IMR-90 (cell line): ENCODE data around the gene TMIGD1. TPM values are rescaled to one million over a fixed set of nuclear protein-coding genes. Genes with fewer than 3 reads are reported as not detected.

Source experiments
- ATAC-seq: fragments of 200-7000 bp; cut with Tn5 transposase; 2 replicates; pipeline ENCODE4 v1.9.1; 2020; ENCODE audit warnings: low read depth, mild to moderate bottlenecking, moderate library complexity
- BruUV-seq: library from RNA; stranded (reverse); fragments of 400-500 nt; replicated peaks from 2 replicates; lab custom pipeline; 2021; lab: Mats Ljungman, UMichigan
- CTCF ChIA-PET: fragments of 300-600 bp; formaldehyde crosslinking; extraction: SDS; loops from one replicate; lab custom pipeline; 2021; ENCODE audit warnings: antibody characterized with exemption; lab: Yijun Ruan, JAX
- POLR2A ChIA-PET: fragments of 300-600 bp; sonication (Branson Sonifier 250); formaldehyde crosslinking; loops from one replicate; lab custom pipeline; 2022; ENCODE audit warnings: antibody characterized with exemption; ENCODE audit not compliant: unreplicated experiment; lab: Charles Lee
- DNase-seq: peaks from one replicate; pipeline ENCODE4 v3.0.0; 2013
- H2AFZ ChIP-seq: replicated peaks from 2 replicates; pipeline ENCODE3; 2013; ENCODE audit warnings: low read length, mild to moderate bottlenecking; ENCODE audit not compliant: poor library complexity
- H2AK5ac ChIP-seq: 2 replicates; pipeline ENCODE4 v1.6.1; 2013; ENCODE audit warnings: low read depth, low read length, inconsistent platforms
- H2AK9ac ChIP-seq: replicated peaks from 2 replicates; pipeline ENCODE3; 2013; ENCODE audit warnings: mild to moderate bottlenecking, low read depth, low read length, moderate library complexity; ENCODE audit not compliant: poor library complexity
- H2BK120ac ChIP-seq: 2 replicates; pipeline ENCODE4 v1.6.1; 2013; ENCODE audit warnings: low read depth, low read length, inconsistent platforms
- H2BK15ac ChIP-seq: 3 replicates; pipeline ENCODE4 v1.6.1; 2013; ENCODE audit warnings: low read depth, low read length, inconsistent platforms
- H2BK20ac ChIP-seq: 2 replicates; pipeline ENCODE4 v1.6.1; 2013; ENCODE audit warnings: low read depth, mild to moderate bottlenecking, inconsistent platforms, low read length, moderate library complexity
- H2BK5ac ChIP-seq: 2 replicates; pipeline ENCODE4 v1.6.1; 2013; ENCODE audit warnings: mild to moderate bottlenecking, low read depth, low read length, inconsistent platforms; ENCODE audit not compliant: poor library complexity, severe bottlenecking
- H3K14ac ChIP-seq: replicated peaks from 2 replicates; pipeline ENCODE4 v1.6.1; 2013; ENCODE audit warnings: low read depth, low read length, inconsistent platforms
- H3K18ac ChIP-seq: 2 replicates; pipeline ENCODE4 v1.6.1; 2013; ENCODE audit warnings: low read depth, low read length, control low read depth
- H3K23ac ChIP-seq: 2 replicates; pipeline ENCODE4 v1.6.1; 2013; ENCODE audit warnings: low read depth, low read length, inconsistent platforms
- H3K27ac ChIP-seq: 2 replicates; pipeline ENCODE4 v1.5.1; 2013; ENCODE audit warnings: mild to moderate bottlenecking, control low read depth, low read length; ENCODE audit not compliant: insufficient read depth
- H3K27me3 ChIP-seq: 2 replicates; pipeline ENCODE4 v1.6.1; 2013; ENCODE audit warnings: low read length; ENCODE audit not compliant: control insufficient read depth, insufficient read depth
- H3K36me3 ChIP-seq: 2 replicates; pipeline ENCODE4 v1.6.1; 2013; ENCODE audit warnings: low read length, mixed read lengths; ENCODE audit not compliant: control insufficient read depth, insufficient read depth
- H3K4ac ChIP-seq: 2 replicates; pipeline ENCODE4 v1.6.1; 2013; ENCODE audit warnings: low read depth, low read length, inconsistent platforms
- H3K4me1 ChIP-seq: 2 replicates; pipeline ENCODE4 v1.6.1; 2013; ENCODE audit warnings: low read length, mixed read lengths; ENCODE audit not compliant: control insufficient read depth, insufficient read depth
- H3K4me2 ChIP-seq: 2 replicates; pipeline ENCODE4 v1.6.1; 2013; ENCODE audit warnings: low read depth, mild to moderate bottlenecking, control low read depth, low read length, moderate library complexity
- H3K4me3 ChIP-seq: 2 replicates; pipeline ENCODE4 v1.5.1; 2013; ENCODE audit warnings: low read depth, mild to moderate bottlenecking, control low read depth, low read length, moderate library complexity; ENCODE audit not compliant: insufficient read depth
- H3K56ac ChIP-seq: 2 replicates; pipeline ENCODE4 v1.6.1; 2013; ENCODE audit warnings: low read length, inconsistent platforms; ENCODE audit not compliant: insufficient read depth; ENCODE audit errors: extremely low read depth
- H3K79me1 ChIP-seq, 2 experiments: 2 replicates each; pipeline ENCODE4 v1.6.1; 2013; ENCODE audit warnings: low read length in 2 of 2, inconsistent platforms in 1 of 2, low read depth in 1 of 2
- H3K9ac ChIP-seq: 2 replicates; pipeline ENCODE4 v1.6.1; 2013; ENCODE audit warnings: low read depth, low read length, control low read depth
- H3K9me1 ChIP-seq: 2 replicates; pipeline ENCODE4 v1.6.1; 2013; ENCODE audit warnings: low read length, inconsistent platforms; ENCODE audit not compliant: insufficient read depth
- H3K9me3 ChIP-seq: 2 replicates; pipeline ENCODE4 v1.6.1; 2013; ENCODE audit warnings: low read length; ENCODE audit not compliant: control insufficient read depth, insufficient read depth
- H4K20me1 ChIP-seq: 2 replicates; pipeline ENCODE4 v1.6.1; 2013; ENCODE audit warnings: low read length, inconsistent platforms; ENCODE audit not compliant: insufficient read depth
- H4K5ac ChIP-seq: 2 replicates; pipeline ENCODE4 v1.6.1; 2013; ENCODE audit warnings: mild to moderate bottlenecking, low read depth, low read length, control low read depth
- H4K8ac ChIP-seq, 2 experiments: 2 replicates each; pipeline ENCODE4 v1.6.1; 2013; ENCODE audit warnings: low read depth in 2 of 2, low read length in 2 of 2, control low read depth in 1 of 2, inconsistent platforms in 1 of 2
- H4K91ac ChIP-seq: 2 replicates; pipeline ENCODE4 v1.6.1; 2013; ENCODE audit warnings: low read depth, low read length, inconsistent platforms; ENCODE audit not compliant: insufficient read depth
- CEBPB ChIP-seq: IDR thresholded peaks from 2 replicates; pipeline ENCODE4 v1.6.1; 2012; ENCODE audit warnings: low read depth, low read length, improper control_type of control experiment
- CHD1 ChIP-seq: IDR thresholded peaks from 2 replicates; pipeline ENCODE4 v1.6.1; 2012; ENCODE audit warnings: low read depth, low read length, improper control_type of control experiment
- FOS ChIP-seq: fragments of 150-350 bp; IDR thresholded peaks from 2 replicates; pipeline ENCODE4 v1.6.1; 2016; ENCODE audit warnings: low read depth, low read length
- MAFK ChIP-seq: IDR thresholded peaks from 2 replicates; pipeline ENCODE4 v1.6.1; 2012; ENCODE audit warnings: low read depth, low read length, improper control_type of control experiment
- MAZ ChIP-seq: IDR thresholded peaks from 2 replicates; pipeline ENCODE4 v1.6.1; 2012; ENCODE audit warnings: low read depth, mild to moderate bottlenecking, low read length, improper control_type of control experiment, moderate library complexity, borderline replicate concordance
- MXI1 ChIP-seq: IDR thresholded peaks from 2 replicates; pipeline ENCODE4 v1.6.1; 2012; ENCODE audit warnings: low read depth, mild to moderate bottlenecking, low read length, moderate library complexity, borderline replicate concordance
- NFE2L2 ChIP-seq: fragments of 150-350 bp; IDR thresholded peaks from 2 replicates; pipeline ENCODE4 v1.6.1; 2016; ENCODE audit warnings: low read depth, mild to moderate bottlenecking, low read length
- POLR2A ChIP-seq: IDR thresholded peaks from 2 replicates; pipeline ENCODE4 v1.6.1; 2012; ENCODE audit warnings: mild to moderate bottlenecking, low read depth, low read length
- RAD21 ChIP-seq: IDR thresholded peaks from 2 replicates; pipeline ENCODE4 v1.6.1; 2012; ENCODE audit warnings: low read length, improper control_type of control experiment
- RCOR1 ChIP-seq: IDR thresholded peaks from 2 replicates; pipeline ENCODE4 v1.6.1; 2012; ENCODE audit warnings: mild to moderate bottlenecking, low read length, improper control_type of control experiment; ENCODE audit not compliant: insufficient replicate concordance
- RFX5 ChIP-seq: IDR thresholded peaks from 2 replicates; pipeline ENCODE4 v1.8.0; 2012; ENCODE audit warnings: low read depth, mild to moderate bottlenecking, low read length, moderate library complexity
- SMC3 ChIP-seq: fragments of 150-350 bp; IDR thresholded peaks from 2 replicates; pipeline ENCODE4 v1.6.1; 2016; ENCODE audit warnings: low read depth, mild to moderate bottlenecking, antibody characterized with exemption, low read length, moderate library complexity
- WGBS, 2 experiments: methylation state at CpG; one replicate each; pipeline versions ENCODE4 v1.1.5 to v1.1.7; 2013; ENCODE audit warnings: missing lambda C conversion rate in 2 of 2; ENCODE audit not compliant: insufficient read length in 1 of 2; ENCODE audit errors: extremely low coverage in 2 of 2; 5-methylcytosine and 5-hydroxymethylcytosine counted together
- dilution Hi-C: fragments of 300-500 bp; cut with HindIII; formaldehyde crosslinking; loops from one replicate; pipeline ENCODE4 v1.14.3; 2018; ENCODE audit warnings: low sequenced_read_pairs; ENCODE audit not compliant: unreplicated experiment
- in situ Hi-C: fragments of 300-500 bp; cut with MboI; formaldehyde crosslinking; loops from 3 replicates; pipeline ENCODE4 v1.14.3; 2019; ENCODE audit warnings: low sequenced_read_pairs, inconsistent platforms, mixed read lengths
- intact Hi-C: fragments of 100-400 bp; cut with micrococcal nuclease; formaldehyde crosslinking; loops from 2 replicates; pipeline ENCODE4 v1.10.0; 2022
- polyA plus RNA-seq, 3 experiments: library from polyadenylated mRNA; depleted of rRNA; stranded (reverse); fragments of >200 nt; gene quantifications; 2 replicates each; pipeline ENCODE4 v1.2.3, GENCODE V29; 2012; ENCODE audit warnings: low replicate concordance in 1 of 3
- total RNA-seq: library from RNA; depleted of rRNA; stranded (reverse); fragments of >200 nt; gene quantifications from 2 replicates; pipeline ENCODE4 v1.2.3, GENCODE V29; 2012
- TF ChIP-seq, protein P1 (sequence below): fragments of 150-350 bp; IDR thresholded peaks from 2 replicates; pipeline ENCODE4 v1.6.1; 2016; ENCODE audit warnings: low read depth, mild to moderate bottlenecking, low read length, moderate library complexity, borderline replicate concordance
- TF ChIP-seq, protein P2 (sequence below): fragments of 150-350 bp; IDR thresholded peaks from 2 replicates; pipeline ENCODE4 v1.6.1; 2017; ENCODE audit warnings: mild to moderate bottlenecking, antibody characterized with exemption, low read length, low read depth
- TF ChIP-seq, protein P3 (sequence below): conservative IDR thresholded peaks from 2 replicates; pipeline ENCODE4 v1.5.1; 2012; ENCODE audit warnings: mild to moderate bottlenecking, low read depth, low read length, improper control_type of control experiment

Gene TMIGD1
- total and polyA plus RNA-seq, 2 of the 4 experiments (the other 2 are of a cell fraction), result not detected

DNA sequence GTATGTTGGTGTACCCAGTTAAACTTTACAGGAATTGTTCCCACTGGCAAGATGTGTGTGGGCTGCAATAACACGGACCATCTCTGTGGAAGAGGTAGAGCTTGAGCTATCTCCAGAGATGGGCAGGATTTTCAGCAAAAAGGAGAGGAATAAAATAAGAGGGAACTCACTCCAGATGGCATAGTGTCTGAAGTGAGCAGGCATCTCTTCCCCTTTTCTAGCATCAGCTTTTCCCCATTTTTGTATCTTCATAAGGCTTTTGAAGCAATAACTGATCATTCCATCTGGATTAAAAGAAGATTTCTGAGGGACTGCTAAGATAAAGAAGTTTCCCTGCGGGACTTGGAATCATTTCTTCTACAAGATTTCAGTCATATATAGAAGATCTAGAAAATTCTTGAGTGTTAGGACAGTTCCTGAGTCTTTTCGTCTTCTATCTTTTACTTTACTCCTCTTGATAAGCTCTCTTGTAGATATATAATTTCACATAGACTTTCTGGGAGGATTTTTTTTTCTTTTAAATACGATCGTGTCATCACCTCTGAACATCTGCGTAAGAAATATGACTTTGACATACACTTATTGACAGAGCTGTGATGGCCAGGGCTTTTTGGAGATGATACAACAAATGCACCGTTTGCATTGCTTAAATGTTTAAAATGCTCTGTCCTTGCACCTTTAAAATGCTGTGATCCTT is 46.9 kb upstream of the TMIGD1 start:
- Histone ChIP-seq H4K8ac (no peak overlapping the region), H3K9me1 (peaks cover 10% of the 10 kb centered on the region), H2AK9ac (no peak overlapping the region), H2BK120ac (no peak overlapping the region), H3K18ac (no peak overlapping the region), H2AFZ (no peak overlapping the region), H3K23ac (peak overlapping the region; percentile 44; the same call in 1 of the 2 replicates), H4K5ac (no peak overlapping the region), H3K4me3 (peak overlapping the region; percentile 66), H3K9me3 (no peaks in the 10 kb centered on the region), H3K4ac (no peak overlapping the region), H2BK20ac (no peak overlapping the region), H3K79me1 (peaks cover 14 to 41% of the 10 kb centered on the region in 2 experiments), H4K91ac (no peak overlapping the region), H3K27me3 (no peaks in the 10 kb centered on the region), H3K36me3 (peaks cover under 1% of the 10 kb centered on the region), H3K9ac (peak overlapping the region; percentile 89; the same call in 1 of the 2 replicates), H3K4me2 (peak overlapping the region; percentile 99), H2BK15ac (no peak overlapping the region), H3K14ac (0 out of 2 replicates have a peak overlapping the region, but pooled peaks have one; percentile 36), H2AK5ac (no peak overlapping the region), H3K27ac (no peak overlapping the region), H3K56ac (no peak overlapping the region), H4K20me1 (peaks cover 20% of the 10 kb centered on the region; the same call in 1 of the 2 replicates), H2BK5ac (no peak overlapping the region), H3K4me1 (peaks cover 15% of the 10 kb centered on the region)
- intact Hi-C loops, result no loop called here
- WGBS, 2 experiments, result 44% methylated on average over 1 of the region's 7 CpGs; no CpG with 5 or more reads in 1 of the 2 experiments
- no TSS peak for BruUV-seq
- CTCF ChIA-PET, result no interaction called here
- dilution Hi-C loops, result no loop called here
- DNase-seq (no peak), ATAC-seq (no peak)
- in situ Hi-C loops, result no loop called here
- POLR2A ChIA-PET, result interaction anchor here (0.6 kb wide), 1 partner anchor 167 kb away, joined by 3 read pairs; no protein-coding TSS in a partner anchor
- TF ChIP-seq MAZ (no peak), POLR2A (no peak), FOS (no peak), SMC3 (no peak), MAFK (no peak), MXI1 (no peak), CEBPB (no peak), CHD1 (no peak), RAD21 (no peak), RFX5 (no peak), RCOR1 (no peak), NFE2L2 (no peak)
- TF ChIP-seq, protein P1, sequence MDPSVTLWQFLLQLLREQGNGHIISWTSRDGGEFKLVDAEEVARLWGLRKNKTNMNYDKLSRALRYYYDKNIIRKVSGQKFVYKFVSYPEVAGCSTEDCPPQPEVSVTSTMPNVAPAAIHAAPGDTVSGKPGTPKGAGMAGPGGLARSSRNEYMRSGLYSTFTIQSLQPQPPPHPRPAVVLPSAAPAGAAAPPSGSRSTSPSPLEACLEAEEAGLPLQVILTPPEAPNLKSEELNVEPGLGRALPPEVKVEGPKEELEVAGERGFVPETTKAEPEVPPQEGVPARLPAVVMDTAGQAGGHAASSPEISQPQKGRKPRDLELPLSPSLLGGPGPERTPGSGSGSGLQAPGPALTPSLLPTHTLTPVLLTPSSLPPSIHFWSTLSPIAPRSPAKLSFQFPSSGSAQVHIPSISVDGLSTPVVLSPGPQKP, result no peak
- TF ChIP-seq, protein P2, sequence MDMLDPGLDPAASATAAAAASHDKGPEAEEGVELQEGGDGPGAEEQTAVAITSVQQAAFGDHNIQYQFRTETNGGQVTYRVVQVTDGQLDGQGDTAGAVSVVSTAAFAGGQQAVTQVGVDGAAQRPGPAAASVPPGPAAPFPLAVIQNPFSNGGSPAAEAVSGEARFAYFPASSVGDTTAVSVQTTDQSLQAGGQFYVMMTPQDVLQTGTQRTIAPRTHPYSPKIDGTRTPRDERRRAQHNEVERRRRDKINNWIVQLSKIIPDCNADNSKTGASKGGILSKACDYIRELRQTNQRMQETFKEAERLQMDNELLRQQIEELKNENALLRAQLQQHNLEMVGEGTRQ, result no peak
- TF ChIP-seq, protein P3, sequence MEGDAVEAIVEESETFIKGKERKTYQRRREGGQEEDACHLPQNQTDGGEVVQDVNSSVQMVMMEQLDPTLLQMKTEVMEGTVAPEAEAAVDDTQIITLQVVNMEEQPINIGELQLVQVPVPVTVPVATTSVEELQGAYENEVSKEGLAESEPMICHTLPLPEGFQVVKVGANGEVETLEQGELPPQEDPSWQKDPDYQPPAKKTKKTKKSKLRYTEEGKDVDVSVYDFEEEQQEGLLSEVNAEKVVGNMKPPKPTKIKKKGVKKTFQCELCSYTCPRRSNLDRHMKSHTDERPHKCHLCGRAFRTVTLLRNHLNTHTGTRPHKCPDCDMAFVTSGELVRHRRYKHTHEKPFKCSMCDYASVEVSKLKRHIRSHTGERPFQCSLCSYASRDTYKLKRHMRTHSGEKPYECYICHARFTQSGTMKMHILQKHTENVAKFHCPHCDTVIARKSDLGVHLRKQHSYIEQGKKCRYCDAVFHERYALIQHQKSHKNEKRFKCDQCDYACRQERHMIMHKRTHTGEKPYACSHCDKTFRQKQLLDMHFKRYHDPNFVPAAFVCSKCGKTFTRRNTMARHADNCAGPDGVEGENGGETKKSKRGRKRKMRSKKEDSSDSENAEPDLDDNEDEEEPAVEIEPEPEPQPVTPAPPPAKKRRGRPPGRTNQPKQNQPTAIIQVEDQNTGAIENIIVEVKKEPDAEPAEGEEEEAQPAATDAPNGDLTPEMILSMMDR, result no peak
